NCI-H1417 (cell line): ENCODE results near the gene DNM3.

Experiments
- DNase-seq, 3 experiments: peaks; one replicate each; lab custom pipeline; 2025; lab: John Stamatoyannopoulos, UW

The DNM3 gene

DNA sequence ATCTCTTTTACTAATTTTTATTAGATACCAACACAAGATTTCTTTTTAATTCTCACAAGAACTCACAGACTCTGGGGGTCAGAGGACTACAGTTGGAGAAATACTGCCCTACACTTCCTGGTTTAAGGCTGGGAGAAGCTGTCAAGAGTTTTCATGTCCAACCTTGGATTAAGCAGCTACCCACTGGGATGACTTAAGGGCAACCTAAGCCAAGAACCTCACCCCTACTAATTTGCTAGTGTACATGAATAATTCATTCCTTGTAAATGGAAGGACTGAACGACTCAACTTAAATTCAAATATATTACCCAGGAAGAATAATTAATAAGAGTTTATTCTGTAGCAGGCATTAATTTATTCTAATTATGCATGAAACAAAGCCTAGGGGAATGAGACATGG is 396.9 kb downstream of the DNM3 start:
- DNase-seq: no peak

- peak in 1 of 3 experiments; percentile 43 for DNase-seq
Observed at GRCh38 chr1:172238965-172239364, 397.7 kb downstream of the DNM3 start.

GRCh38 chr1:172239901-172240300 is 398.6 kb downstream of the DNM3 start:
- peak in 2 of 3 experiments; percentile 22 to 60 for DNase-seq

GRCh38 chr1:172241540-172241939 is 400.2 kb downstream of the DNM3 start:
- no peak for DNase-seq

DNA sequence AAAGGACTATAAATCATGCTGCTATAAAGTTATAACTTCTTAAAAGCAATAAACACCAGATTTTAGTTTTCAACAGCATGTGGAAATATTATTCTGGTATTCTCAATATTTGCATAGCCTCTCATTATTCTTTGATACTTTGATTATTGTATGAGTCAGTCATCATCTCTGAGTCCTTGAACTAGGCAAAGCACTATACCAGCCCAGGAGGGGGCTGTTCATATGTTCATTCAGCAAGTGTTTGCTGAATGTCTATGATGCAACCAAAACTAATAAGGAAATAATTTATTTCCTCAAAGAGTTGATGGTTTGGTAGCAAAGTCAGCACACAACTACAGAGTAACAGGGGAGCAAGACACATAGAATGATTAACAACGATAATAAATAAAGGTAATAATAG is 403.6 kb downstream of the DNM3 start:
- no peak for DNase-seq

DNA sequence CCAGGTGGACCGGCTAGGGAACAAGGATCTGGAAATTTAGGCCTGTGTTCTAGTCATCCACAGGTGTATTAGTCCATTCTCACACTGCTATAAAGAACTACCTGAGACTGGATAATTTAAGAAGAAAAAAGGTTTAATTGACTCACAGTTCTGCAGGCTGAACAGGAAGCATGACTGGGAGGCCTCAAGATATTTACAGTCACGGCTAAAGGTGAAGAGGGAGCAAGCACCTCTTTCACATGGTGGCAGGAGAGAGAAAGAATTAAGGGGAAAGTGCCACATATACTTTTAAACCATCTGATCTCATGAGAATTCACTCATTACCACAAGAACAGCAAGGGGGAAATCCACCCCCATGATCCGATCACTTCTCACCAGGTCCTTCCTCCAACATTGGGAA is 404.5 kb downstream of the DNM3 start:
- no peak for DNase-seq

GRCh38 chr1:172246521-172247390 is 405.5 kb downstream of the DNM3 start:
- no peak for DNase-seq

GRCh38 chr1:172251486-172251885 is 410.2 kb downstream of the DNM3 start:
- no peak for DNase-seq

GRCh38 chr1:172252321-172252720 is 411.0 kb downstream of the DNM3 start:
- no peak for DNase-seq

DNA sequence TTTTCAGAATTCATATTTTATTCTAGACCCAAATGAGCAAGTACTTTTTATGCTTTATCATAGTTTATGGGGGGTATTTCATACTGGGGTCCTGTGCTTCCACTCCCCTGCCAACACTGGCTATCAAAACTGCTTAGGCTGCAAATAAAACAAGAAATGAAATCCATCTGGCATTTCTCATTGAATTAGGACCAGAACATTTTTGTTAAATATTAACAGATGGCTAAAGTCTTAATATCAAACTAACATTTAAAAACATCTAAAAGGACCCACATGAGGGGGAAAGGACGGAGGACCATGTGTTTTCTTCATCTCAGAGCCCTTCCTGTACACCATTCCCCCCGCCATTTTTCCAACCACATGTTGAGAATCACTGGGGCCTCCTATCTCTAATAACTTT is 411.7 kb downstream of the DNM3 start:
- no peak for DNase-seq

DNA sequence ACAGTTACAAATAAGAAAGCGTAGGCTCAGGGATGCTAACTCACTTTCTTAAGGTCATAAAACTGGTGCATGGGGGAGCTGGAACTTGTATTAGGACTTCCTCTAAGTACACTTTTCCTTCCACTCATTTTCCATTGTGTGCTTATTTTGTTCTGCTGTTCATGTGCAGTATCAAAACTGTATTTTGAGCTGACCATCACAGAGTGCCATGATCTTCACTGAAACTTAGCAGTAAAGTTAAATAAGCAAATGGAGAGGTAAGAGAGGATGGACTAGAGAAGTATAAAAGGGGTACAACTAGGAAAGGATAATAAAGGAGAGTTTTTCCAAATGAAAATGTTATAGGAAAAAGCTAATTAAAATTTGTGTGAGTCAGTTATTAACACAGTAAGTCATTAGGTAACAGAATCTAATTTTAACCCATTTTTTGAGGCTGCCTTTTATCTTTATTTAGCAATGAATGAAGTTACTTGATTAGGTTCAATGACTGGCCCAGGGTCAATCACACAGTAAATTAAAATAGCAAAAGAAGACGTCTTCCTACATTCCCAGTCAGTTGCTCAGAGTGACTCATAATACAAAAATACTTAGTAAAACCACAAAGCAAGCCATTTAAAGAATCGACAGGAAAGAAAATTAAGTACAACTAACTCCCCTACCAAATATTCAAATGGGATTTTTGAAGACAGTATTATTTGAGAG is 413.4 kb downstream of the DNM3 start:
- no peak for DNase-seq

GRCh38 chr1:172255223-172255560 is 413.9 kb downstream of the DNM3 start:
- no peak for DNase-seq

DNA sequence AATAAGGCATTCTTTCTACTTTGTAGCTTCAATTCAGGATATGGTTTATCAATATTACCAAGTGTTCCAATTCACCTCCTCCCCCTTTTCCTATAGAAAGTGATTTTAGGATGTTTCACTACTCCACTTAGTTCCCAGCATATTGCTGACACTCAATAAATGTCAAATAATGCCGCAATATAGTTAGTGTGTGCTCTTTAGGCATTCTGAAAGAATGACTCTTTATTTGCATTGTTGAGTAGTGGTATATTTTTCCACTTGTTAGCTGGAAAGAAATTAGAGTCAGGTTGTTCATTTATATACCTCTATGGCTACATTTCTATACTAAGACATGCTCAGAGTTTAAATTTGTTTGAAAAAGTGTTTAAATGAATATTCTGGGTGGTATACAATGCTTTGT is 424.6 kb downstream of the DNM3 start:
- no peak for DNase-seq

DNA sequence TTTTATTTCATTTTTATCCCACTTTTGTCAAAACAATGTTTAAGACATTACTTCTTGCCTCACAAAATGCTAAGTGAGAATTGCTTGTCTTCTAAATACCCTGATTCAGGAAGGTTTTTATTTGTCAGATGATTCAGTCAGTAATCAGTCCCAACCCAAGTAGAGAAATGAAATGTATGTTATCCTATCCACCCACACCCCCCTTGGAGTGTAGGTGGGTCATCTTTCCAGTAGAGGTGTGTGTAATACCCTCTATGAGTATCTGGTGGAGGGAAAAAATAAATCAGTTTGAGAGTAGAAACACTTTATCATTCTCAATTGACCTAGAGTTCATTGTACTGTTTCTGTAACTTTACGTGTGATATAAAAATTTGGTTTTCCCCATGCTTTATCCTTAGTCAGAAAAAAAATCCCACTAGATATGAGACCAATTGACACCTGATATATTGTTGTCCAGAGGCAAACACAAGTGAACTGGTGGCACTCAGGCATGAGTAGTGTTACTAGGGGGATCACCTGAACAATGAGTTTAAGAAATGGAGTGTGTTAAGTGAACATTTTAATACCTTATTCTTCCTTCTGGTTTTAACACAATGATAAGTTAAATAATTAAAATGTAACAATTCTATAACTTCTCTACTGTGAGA is 425.4 kb downstream of the DNM3 start:
- no peak for DNase-seq

DNA sequence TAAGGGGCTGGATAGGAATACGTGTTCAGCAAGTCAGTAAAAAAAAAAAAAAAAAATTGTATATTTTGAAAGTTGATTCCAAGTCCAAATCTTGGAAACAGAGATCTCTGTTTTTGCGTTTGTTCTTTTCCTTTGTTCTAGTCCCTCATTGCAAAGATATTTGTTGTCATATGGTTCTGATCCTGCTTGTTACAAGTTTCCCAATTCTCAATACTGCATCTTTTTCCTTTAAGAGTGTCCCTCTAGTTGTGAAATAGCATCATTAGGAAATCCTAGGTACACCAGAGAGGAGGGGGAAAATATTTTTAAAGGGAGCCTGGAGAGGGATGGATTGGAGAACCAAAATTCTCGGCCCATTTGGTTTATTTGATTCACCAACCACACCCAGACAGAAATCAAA is 426.9 kb downstream of the DNM3 start:
- DNase-seq: no peak

GRCh38 chr1:172269084-172269483 is 427.8 kb downstream of the DNM3 start:
- peak in 1 of 3 experiments; percentile 26 for DNase-seq

GRCh38 chr1:172269644-172270043 is 428.3 kb downstream of the DNM3 start:
- no peak for DNase-seq

DNA sequence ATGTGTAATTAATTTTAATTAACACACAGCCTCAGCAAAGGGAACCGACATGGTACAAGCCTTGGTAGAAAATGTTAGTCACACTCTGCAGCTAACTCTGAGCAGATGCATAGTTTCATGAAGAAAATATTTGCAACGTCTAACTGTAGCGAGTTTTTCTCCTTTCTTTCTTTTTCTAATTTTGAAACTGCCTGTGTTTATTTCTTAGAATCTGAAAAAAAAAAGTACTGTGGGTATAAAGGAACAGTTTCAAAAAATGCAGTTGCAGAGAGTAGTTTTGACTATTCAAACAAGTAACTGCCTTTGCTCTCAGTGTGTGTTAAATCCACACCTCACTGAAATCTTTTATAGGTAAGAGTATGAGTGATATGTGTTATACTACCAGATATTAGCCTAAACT is 429.3 kb downstream of the DNM3 start:
- DNase-seq: no peak

DNA sequence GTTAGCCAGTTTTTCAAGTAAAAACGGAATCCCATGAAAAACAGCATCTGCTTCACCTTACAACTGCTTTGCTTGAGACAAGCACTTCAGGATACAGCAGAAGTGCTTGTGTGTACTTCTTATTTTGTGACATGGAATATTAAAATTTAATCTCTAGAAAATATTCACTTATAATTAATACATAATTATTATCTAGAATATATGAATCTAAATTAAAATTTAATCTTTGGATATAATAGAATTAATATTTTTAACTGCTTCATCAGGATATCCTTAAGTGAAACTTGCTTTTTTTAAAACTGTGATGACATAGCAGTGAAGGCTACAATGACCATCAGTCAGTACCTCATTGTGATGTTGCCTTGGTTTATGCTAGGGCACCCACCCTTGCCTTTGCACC is 430.8 kb downstream of the DNM3 start:
- no peak for DNase-seq

DNA sequence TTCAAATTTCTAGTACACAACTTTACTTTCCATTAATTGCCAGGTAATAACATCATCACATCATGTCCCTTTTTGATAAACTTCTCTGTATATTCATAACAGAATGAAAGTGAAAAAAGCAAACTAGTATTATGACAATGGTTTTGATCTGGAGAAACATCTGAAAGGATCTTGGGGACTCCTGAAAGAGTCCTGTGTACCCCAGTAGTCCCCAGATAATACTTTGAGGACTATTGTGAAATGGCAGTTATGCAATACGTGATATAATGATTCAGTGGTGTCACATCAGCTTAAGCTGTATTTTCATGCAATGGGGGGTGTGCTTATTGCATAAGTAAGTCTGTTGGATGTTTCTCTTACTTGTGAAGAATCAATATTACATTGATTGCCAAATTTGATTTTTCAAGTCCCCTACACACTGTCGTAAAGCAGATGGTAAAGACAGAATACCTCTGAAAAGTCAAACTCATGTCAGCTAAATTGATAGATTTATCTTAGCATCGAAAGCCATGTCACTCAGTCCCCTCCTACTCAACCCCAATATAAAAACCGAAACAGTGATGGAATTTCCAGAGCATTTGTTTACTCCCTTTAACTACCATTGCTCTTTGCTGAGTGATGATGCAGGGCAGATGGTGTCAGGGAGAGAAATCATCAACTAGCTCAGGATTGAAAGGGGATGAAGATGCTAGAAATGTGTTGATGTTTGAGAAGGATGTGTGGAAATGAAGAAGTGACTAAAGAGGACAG is 432.5 kb downstream of the DNM3 start:
- DNase-seq: no peak

DNA sequence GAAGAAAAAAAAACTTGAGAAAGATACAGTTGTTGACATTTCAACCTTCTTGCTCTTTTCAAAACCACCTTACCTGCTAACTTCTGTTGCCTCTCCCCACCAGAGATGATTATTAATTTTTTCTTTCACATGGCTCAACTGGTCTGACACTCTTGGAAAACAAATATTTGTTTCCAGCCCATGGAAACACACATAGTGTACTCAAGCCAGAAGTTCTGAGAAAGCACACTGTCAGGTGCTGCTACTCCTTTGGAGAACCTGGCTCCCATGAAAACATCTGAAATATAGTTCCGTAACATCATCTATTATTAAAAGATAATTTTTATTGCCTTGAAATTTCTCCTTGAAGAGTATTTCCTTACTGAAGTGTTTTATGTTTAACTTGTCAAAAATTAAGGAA is 434.2 kb downstream of the DNM3 start:
- peak in 1 of 3 experiments; percentile 9 for DNase-seq

DNA sequence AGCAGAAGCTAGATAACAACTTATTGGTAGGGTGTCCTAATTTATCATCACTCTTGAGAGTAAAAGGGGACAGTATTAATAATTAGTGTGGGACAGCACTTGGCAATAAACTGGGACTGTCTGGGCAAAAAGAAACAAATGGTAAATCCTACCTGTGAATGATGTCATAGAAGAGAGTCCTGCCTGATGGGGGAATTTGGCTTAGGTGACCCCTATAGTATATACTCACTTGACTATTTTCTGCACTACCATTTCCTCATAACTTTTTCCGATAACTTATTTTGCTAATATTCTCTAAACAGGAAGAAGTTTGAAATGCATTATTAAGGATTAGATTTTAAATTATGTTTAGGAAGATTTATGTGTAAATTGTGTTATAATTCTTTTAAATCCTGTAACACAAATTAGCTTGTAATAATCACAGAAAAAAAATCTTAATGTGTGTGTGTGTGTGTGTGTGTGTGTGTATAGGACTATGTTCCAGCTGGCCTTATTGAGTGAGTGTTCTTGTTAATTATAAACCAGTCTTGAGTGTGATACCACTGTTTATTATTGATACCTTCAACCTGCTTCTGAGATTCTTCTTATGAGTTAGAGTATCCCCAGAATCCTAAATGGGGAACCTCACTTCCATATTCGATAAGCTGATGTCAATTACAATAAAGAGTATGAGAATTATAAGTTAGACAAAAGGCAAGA is 435.0 kb downstream of the DNM3 start:
- DNase-seq: no peak
